Heart left ventricle (tissue), 13 donors: ENCODE results near the gene NFATC1.

Source experiments
- POLR2A ChIP-seq, 2 donors: fragments of 450-650 bp; IDR thresholded peaks; one replicate each; pipeline ENCODE4 v1.6.1; 2017; ENCODE audit warnings: antibody characterized with exemption in 2 of 2, mild to moderate bottlenecking in 2 of 2, moderate library complexity in 2 of 2
- TF ChIP-seq, protein P1 (sequence below), 12 donors: fragments of 200-600 bp; sonication (generic) in 4 of 12; IDR thresholded peaks; one replicate each; pipeline versions ENCODE4 v1.5.0 to v1.8.0; 2018 to 2022; ENCODE audit warnings: antibody characterized with exemption in 12 of 12, mild to moderate bottlenecking in 5 of 12
- donor health status: ischemic (EF 13 %, LVEDD 7.1; RV severe dilation, severe dysfunction).
- donor health status: DM: no; HTN: yes; CAD: no.
- donor health status: DM: no; HTN: no; CAD: no.
- donor health status: ischemic (EF 25% LVEDD 6.9; RV normal size, moderate dysfunction).
- donor health status: ischemic (EF 25% LVEDD 5.7; RV mildly dilated, moderate dysfunction).
- donor health status: ischemic (EF 35%, LVEDD 5.7; RV mildly dilated, moderate dysfunction).
- donor health status: nonischemic (EF 11% LVEDD 7.7; RV severe dilation, severe dysfunction).
- donor health status: DM: yes; HTN: yes; CAD: no.
- donor health status: PGD.
- donor health status: ischemic (EF 29% LVEDD 5.4; RV normal size, mild dysfunction).
- donor health status: nonischemic (EF 23%, LVEDD 6.1; RV moderate dilation, normal function).

DNA sequence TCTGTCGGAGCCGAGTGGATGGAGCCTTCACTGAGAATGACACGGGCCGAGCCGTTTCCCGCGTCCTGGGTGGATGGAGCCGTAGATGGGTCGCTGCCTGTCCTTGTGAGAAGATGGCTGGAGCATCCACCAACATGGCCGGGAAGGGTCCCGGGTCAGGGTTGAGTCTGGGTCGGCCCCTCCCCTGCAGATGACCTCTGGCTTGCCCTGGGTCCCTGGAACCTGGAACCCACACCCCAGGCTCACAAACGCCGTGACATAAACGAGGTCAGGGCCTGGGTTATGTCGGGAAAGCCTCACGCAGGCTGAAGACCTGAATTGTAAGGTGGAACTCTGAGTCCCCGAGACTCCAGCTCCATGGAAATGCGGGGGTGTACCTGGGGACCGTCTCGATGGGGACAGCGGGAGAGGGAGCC, 94.9 kb downstream of the NFATC1 start:
- TF ChIP-seq, protein P1, sequence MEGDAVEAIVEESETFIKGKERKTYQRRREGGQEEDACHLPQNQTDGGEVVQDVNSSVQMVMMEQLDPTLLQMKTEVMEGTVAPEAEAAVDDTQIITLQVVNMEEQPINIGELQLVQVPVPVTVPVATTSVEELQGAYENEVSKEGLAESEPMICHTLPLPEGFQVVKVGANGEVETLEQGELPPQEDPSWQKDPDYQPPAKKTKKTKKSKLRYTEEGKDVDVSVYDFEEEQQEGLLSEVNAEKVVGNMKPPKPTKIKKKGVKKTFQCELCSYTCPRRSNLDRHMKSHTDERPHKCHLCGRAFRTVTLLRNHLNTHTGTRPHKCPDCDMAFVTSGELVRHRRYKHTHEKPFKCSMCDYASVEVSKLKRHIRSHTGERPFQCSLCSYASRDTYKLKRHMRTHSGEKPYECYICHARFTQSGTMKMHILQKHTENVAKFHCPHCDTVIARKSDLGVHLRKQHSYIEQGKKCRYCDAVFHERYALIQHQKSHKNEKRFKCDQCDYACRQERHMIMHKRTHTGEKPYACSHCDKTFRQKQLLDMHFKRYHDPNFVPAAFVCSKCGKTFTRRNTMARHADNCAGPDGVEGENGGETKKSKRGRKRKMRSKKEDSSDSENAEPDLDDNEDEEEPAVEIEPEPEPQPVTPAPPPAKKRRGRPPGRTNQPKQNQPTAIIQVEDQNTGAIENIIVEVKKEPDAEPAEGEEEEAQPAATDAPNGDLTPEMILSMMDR (IDR thresholded peaks at IDR 0.05), result no peak
- no peak for TF ChIP-seq POLR2A (IDR thresholded peaks at IDR 0.05)
